Loucy (cell line): ENCODE measurements around the gene WDR64.

Experiments used
- EZH2phosphoT487 ChIP-seq: fragments of 200-600 bp; IDR thresholded peaks from 2 replicates; pipeline ENCODE4 v1.6.1; 2018; ENCODE audit warnings: antibody characterized with exemption, mild to moderate bottlenecking, moderate library complexity, borderline replicate concordance
- TF ChIP-seq, protein P1 (sequence below): fragments of 200-600 bp; sonication (generic); conservative IDR thresholded peaks from 2 replicates; pipeline ENCODE4 v1.5.1; 2014; ENCODE audit warnings: mild to moderate bottlenecking, antibody characterized with exemption, low read length

DNA sequence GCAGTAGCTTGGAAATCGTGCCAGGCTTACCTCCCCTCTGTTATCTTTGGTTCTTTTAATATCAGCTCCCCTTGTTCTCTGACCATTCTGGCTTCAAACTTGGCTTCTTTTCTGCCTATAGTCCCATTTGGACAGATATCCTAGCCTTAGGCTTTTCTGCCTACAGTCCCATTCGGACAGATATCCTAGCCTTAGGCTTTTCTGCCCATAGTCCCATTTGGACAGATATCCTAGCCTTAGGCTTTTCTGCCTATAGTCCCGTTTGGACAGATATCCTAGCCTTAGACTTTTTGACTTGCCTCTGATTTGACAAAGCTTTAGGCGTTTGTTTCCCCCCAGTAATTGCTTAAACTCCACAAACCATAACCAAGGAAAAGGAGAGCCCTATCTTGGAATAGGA is 37.5 kb upstream of the WDR64 start:
- TF ChIP-seq, protein P1, sequence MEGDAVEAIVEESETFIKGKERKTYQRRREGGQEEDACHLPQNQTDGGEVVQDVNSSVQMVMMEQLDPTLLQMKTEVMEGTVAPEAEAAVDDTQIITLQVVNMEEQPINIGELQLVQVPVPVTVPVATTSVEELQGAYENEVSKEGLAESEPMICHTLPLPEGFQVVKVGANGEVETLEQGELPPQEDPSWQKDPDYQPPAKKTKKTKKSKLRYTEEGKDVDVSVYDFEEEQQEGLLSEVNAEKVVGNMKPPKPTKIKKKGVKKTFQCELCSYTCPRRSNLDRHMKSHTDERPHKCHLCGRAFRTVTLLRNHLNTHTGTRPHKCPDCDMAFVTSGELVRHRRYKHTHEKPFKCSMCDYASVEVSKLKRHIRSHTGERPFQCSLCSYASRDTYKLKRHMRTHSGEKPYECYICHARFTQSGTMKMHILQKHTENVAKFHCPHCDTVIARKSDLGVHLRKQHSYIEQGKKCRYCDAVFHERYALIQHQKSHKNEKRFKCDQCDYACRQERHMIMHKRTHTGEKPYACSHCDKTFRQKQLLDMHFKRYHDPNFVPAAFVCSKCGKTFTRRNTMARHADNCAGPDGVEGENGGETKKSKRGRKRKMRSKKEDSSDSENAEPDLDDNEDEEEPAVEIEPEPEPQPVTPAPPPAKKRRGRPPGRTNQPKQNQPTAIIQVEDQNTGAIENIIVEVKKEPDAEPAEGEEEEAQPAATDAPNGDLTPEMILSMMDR: no peak
- TF ChIP-seq EZH2phosphoT487: no peak
